ENCODE results near the gene YJU2. TPM values are rescaled to one million over a fixed set of nuclear protein-coding genes. Genes with fewer than 3 reads are reported as not detected.
A peak's percentile ranks its signal among the peaks of the same experiment; 100 is the strongest.

YJU2 gene
- polyA plus RNA-seq, 1 of the 3 experiments (the other 2 are of a cell fraction) = 29.0 TPM

- H3K9ac ChIP-seq = no peak overlapping the region
- peak overlapping the region in 1 of 2 experiments; percentile 99; a peak in 2 of 4 replicates for H3K27ac ChIP-seq (ENCODE audit: low read depth in 2 of 2, low read length in 1 of 2)
- no peak overlapping the region for H2AFZ ChIP-seq (ENCODE audit: low read depth)
- 7% methylated on average over 39 of the region's 71 CpGs for WGBS (ENCODE audit: low lambda C conversion rate)
- peak overlapping the region; percentile 49 to 50; a peak in 3 of 4 replicates for H3K4me3 ChIP-seq (ENCODE audit: low read depth in 2 of 2, low read length in 1 of 2)
- no peaks in the 10 kb centered on the region for H3K9me3 ChIP-seq
- peak; percentile 61 for DNase-seq
- H3K4me2 ChIP-seq = peak overlapping the region; percentile 69; the same call in 1 of the 2 replicates
- no peaks in the 10 kb centered on the region for H3K36me3 ChIP-seq (replicated peaks in 1 of 2; ENCODE audit: control insufficient read depth in 1 of 2, insufficient read depth in 2 of 2, low read length in 1 of 2)
- H3K9me2 ChIP-seq = no peaks in the 10 kb centered on the region
- no peaks in the 10 kb centered on the region for H3K79me2 ChIP-seq (ENCODE audit: insufficient read depth)
- peak; percentile 7; the same call in 1 of the 2 replicates for TF ChIP-seq MXI1 (IDR thresholded peaks at IDR 0.05; ENCODE audit: low read depth, low read length)
- TF ChIP-seq SMC3 (IDR thresholded peaks at IDR 0.05; ENCODE audit: low read depth, low read length) = no peak
- TF ChIP-seq TAF1 (IDR thresholded peaks at IDR 0.05; ENCODE audit: borderline replicate concordance, low read depth, low read length) = no peak
- no peak for TF ChIP-seq NFIC (IDR thresholded peaks at IDR 0.05; ENCODE audit: borderline replicate concordance)
- TF ChIP-seq USF2 (IDR thresholded peaks at IDR 0.05; ENCODE audit: borderline replicate concordance, low read depth, low read length) = no peak
- no peak for TF ChIP-seq CHD2 (IDR thresholded peaks at IDR 0.05; ENCODE audit: low read length, partially characterized antibody)
- no peaks in the 10 kb centered on the region for H4K20me1 ChIP-seq (ENCODE audit: insufficient read depth)
- H3F3A ChIP-seq (replicated peaks; ENCODE audit: insufficient read depth) = no peaks in the 10 kb centered on the region
- H3K27me3 ChIP-seq (ENCODE audit: insufficient read depth) = peaks cover 12% of the 10 kb centered on the region
- H3K4me1 ChIP-seq (ENCODE audit: control insufficient read depth in 1 of 2, insufficient read depth in 2 of 2, low read depth in 1 of 2, low read length in 1 of 2) = peaks cover 0 to 12% of the 10 kb centered on the region in 2 experiments; a peak in 1 of 4 replicates
- ChIA-PET POLR2A (interaction anchor here (0.6 to 3.3 kb wide), 6 partner anchors 9 to 64 kb away, joined by 3 to 32 read pairs (median 4); partner anchors contain the start of genes MPND and YJU2), CTCF (interaction anchor here (0.5 to 7.0 kb wide), 9 partner anchors 9 to 1510 kb away, joined by 3 to 60 read pairs (median 3); partner anchors contain the start of gene MPND)
Measured at GRCh38 chr19:4279530-4280422, 32.9 kb downstream of the YJU2 start.

- POLR2A ChIA-PET = interaction anchor here (1.2 to 1.3 kb wide), 2 partner anchors 12 to 58 kb away, joined by 3 read pairs; no protein-coding TSS in a partner anchor
- CTCF ChIA-PET = interaction anchor here (0.7 to 1.9 kb wide), 2 partner anchors 17 to 51 kb away, joined by 3 to 8 read pairs; no protein-coding TSS in a partner anchor
- Histone ChIP-seq H4K20me1 (ENCODE audit: insufficient read depth) (no peaks in the 10 kb centered on the region), H3K4me3 (ENCODE audit: low read depth in 2 of 2, low read length in 1 of 2) (no peak overlapping the region), H3K9me3 (no peaks in the 10 kb centered on the region), H3K9me2 (no peaks in the 10 kb centered on the region), H3K36me3 (replicated peaks in 1 of 2; ENCODE audit: control insufficient read depth in 1 of 2, insufficient read depth in 2 of 2, low read length in 1 of 2) (no peaks in the 10 kb centered on the region), H3K79me2 (ENCODE audit: insufficient read depth) (no peaks in the 10 kb centered on the region), H3K27ac (ENCODE audit: low read depth in 2 of 2, low read length in 1 of 2) (no peak overlapping the region), H2AFZ (ENCODE audit: low read depth) (no peak overlapping the region), H3K4me1 (ENCODE audit: control insufficient read depth in 1 of 2, insufficient read depth in 2 of 2, low read depth in 1 of 2, low read length in 1 of 2) (no peaks in the 10 kb centered on the region; a peak in 1 of 4 replicates), H3K27me3 (ENCODE audit: insufficient read depth) (peaks cover 12% of the 10 kb centered on the region), H3K4me2 (no peak overlapping the region), H3K9ac (no peak overlapping the region), H3F3A (replicated peaks; ENCODE audit: insufficient read depth) (no peaks in the 10 kb centered on the region)
- no peak for TF ChIP-seq MEF2A (IDR thresholded peaks at IDR 0.05; ENCODE audit: borderline replicate concordance, low read depth)
- no peak for TF ChIP-seq TCF12 (IDR thresholded peaks at IDR 0.05)
- TF ChIP-seq TAF1 (IDR thresholded peaks at IDR 0.05; ENCODE audit: borderline replicate concordance, low read depth, low read length) = no peak
- TF ChIP-seq SIN3A (IDR thresholded peaks at IDR 0.05; ENCODE audit: borderline replicate concordance, low read depth, low read length) = no peak
- DNase-seq = peak; percentile 93
- 79% methylated on average over 20 of the region's 20 CpGs for WGBS (ENCODE audit: low lambda C conversion rate)
Measured at GRCh38 chr19:4284176-4284958, 37.5 kb downstream of the YJU2 start.

Measured in SK-N-SH (cell line).